ENCODE measurements around the gene GSAP.

GSAP gene

DNA sequence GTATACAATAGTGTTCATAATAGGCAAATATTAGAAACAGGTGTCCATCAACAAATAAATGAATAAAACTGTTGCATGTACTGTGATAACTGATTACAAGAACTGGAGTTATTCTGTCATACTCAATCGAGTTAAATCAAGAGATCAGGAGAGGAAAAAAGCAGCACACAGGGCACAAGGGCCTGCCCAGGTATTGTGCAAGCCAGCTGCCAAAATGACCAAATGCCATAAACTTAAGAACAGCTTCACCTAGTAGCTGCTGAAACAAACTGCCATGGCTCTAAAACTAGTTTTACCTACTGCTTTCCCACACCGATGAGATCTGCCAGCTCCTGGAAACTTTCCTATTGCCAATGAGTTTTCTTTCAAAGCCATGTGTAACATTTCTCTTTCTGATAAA, 12.2 kb downstream of the GSAP start:
- TF ChIP-seq, protein P1, sequence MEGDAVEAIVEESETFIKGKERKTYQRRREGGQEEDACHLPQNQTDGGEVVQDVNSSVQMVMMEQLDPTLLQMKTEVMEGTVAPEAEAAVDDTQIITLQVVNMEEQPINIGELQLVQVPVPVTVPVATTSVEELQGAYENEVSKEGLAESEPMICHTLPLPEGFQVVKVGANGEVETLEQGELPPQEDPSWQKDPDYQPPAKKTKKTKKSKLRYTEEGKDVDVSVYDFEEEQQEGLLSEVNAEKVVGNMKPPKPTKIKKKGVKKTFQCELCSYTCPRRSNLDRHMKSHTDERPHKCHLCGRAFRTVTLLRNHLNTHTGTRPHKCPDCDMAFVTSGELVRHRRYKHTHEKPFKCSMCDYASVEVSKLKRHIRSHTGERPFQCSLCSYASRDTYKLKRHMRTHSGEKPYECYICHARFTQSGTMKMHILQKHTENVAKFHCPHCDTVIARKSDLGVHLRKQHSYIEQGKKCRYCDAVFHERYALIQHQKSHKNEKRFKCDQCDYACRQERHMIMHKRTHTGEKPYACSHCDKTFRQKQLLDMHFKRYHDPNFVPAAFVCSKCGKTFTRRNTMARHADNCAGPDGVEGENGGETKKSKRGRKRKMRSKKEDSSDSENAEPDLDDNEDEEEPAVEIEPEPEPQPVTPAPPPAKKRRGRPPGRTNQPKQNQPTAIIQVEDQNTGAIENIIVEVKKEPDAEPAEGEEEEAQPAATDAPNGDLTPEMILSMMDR (IDR thresholded peaks at IDR 0.05), result no peak

DNA sequence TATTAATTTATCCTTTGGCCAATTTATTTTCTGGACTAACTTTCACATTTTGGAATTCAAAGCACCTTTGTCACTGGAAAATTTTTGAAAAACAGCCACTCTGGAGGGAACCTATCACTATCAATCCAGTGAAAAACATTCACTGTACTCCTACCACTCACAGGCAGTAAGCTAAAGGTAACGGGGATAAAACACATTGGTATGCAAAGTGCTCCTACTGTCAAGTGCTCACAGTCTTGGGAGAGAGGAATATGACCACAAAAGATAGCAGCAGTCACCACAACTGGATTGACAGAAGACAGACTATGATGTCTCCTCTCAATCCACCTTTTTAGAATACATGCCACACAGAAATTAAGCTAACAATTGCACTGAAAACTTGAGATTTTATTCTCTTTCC, 13.3 kb downstream of the GSAP start:
- TF ChIP-seq, protein P1 (IDR thresholded peaks at IDR 0.05), result no peak

DNA sequence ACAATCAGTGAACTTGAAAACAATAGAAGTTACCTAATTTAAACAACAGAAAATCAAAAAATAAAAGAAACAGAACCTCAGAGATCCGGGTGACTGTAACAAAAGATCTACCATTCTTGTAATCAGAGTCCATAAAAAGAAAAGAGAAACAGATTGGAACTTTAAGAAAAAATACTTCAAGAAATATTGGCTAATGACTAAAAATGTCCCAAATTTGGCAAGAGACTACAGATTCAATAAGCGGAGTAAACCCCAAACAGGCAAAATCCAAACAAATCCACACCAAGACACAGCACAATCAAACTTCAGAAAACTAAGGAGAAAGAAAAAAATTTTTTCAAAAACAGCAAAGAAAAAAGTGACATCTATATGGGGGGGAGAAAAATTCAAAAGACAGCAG, 15.1 kb downstream of the GSAP start:
- TF ChIP-seq, protein P1 (IDR thresholded peaks at IDR 0.05), result no peak

DNA sequence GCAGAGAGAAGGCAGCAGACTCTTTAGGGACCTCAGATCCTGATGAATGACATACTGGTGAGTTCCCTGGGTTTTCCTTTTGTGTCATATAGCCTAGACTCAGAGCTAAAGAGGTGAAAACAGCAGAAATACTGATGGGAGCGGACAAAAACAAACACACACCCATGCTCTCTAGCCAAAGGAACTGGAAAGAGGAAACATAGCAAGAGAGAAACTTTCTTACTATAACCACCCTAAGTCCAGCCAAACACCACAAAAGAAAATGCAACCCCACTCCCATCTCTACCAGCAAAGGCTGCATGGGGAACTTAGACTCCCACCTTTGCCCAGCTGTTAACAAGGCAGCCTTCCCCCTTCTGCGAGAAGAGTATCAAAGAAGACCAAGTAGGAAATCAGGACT, 16.3 kb downstream of the GSAP start:
- TF ChIP-seq, protein P1 (IDR thresholded peaks at IDR 0.05), result no peak

DNA sequence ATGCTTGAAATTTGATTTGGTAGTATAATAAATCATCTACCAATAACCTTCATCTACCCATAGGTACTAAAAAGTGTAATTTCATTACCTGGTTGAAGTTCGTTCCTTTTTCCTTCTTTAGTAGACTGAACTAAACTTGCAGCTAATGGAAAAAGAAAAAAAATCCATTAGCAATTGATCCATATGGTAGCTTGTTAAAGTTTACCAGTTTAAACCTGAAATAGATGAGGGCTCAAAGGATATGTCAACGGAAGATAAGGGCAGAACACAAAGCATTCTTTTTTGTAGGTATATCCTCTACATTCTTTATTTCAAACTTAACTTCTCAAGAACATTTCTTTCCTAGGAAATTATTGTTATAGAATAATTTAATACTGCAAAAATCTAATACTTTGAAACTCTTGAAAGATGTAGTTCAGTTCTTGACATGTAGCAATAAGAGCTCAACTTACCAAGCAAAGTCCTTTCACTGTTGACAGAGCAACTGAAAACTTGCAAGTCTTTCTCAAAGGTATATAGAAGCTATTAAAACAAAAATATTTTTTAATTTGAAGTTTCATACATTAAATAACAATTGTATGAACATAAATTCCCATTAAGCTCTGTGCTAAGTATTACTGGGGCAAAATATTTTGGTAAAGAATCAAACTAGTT, 19.1 kb downstream of the GSAP start:
- TF ChIP-seq, protein P1 (IDR thresholded peaks at IDR 0.05), result no peak

DNA sequence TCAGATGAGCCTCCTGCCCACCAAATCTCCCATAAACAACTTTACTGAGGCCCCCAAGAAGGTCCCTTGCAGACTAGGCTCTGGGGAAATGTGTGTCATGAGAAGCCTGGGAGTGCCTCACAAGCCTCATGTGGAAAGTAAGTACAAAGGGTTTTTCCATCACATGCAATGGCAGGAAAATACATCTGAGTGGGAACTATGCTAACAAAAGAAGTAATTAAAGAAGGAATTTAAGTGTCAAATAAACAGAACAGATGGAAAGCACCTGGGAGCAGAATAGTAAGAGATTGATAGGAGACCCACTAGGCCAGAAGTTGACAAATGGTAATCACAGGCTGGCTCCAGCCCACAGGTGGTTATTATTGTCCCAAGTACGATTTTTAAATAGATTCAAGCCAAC, 20.5 kb downstream of the GSAP start:
- TF ChIP-seq, protein P1 (IDR thresholded peaks at IDR 0.05), result no peak

DNA sequence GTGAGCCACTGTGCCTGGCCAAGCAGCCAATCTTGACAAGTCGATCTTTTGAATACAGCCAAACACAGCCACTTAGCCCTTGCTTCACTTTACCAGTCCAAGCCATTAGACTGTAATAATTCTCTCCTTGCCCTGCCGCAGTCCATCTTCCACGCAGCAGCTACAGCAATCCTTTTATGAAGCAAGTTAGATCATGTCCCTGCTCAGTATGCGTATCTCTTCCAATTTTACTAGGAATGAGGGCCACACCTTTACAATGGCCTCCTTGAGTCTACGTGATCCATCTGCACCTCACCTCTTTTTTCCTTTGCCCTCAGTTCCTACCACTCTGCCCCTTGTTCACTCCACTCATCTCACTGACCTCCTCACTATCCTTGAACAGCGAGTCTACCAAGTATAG, 22.2 kb downstream of the GSAP start:
- TF ChIP-seq, protein P1 (IDR thresholded peaks at IDR 0.05), result no peak

DNA sequence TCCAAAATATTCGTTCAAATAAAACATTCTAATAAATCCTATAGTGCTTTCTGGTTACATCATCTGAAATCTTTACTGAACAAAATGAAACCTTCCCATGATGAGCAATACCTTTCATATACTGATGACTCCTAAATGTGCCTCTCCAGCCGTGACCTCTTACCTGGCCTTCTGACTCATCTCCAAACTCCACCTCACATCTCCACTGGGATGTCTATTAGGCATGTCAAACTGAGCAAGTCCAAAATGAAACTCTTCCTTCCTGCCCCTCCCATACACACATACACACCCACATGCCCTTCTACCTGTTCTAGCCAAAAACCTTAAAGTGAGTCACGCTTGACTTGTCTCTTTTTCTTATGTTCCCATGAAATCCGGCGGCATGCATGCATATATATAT, 22.9 kb downstream of the GSAP start:
- TF ChIP-seq, protein P1 (IDR thresholded peaks at IDR 0.05), result no peak

Data from LNCAP (cell line).